CD4-positive, alpha-beta T cell (primary cell): Measurements from ENCODE around the gene TREX2. TPM values are rescaled to one million over a fixed set of nuclear protein-coding genes. Genes with fewer than 3 reads are reported as not detected.

ENCODE experiments used
- ATAC-seq: fragments of 200-7000 bp; cut with Tn5 transposase; one replicate; pipeline ENCODE4 v1.10.0; 2022; ENCODE audit warnings: mild to moderate bottlenecking; ENCODE audit not compliant: poor library complexity
- CTCF ChIA-PET: fragments of 350-600 bp; sonication (Branson Sonifier 250); formaldehyde crosslinking; loops from one replicate; lab custom pipeline; 2021; ENCODE audit warnings: antibody characterized with exemption, inconsistent platforms; lab: Charles Lee
- POLR2A ChIA-PET: fragments of 350-600 bp; sonication (Branson Sonifier 250); formaldehyde crosslinking; loops from one replicate; lab custom pipeline; 2021; ENCODE audit warnings: antibody characterized with exemption, inconsistent platforms; lab: Charles Lee
- DNase-seq, 14 experiments: peaks; one replicate each; pipeline ENCODE4 v3.0.0-alpha.2; 2013 to 2020; ENCODE audit warnings: mixed read lengths in 2 of 14
- H3K27ac ChIP-seq, 2 donors: one replicate each; pipeline versions ENCODE4 v1.5.1 to v1.7.0; 2013; ENCODE audit warnings: low read length in 2 of 2, low read depth in 1 of 2, mild to moderate bottlenecking in 1 of 2
- H3K27me3 ChIP-seq, 2 experiments: 1 replicate in 1 of 2; 2 replicates in 1 of 2; pipeline versions ENCODE4 v1.6.1 to v1.7.0; 2013; ENCODE audit warnings: low read length in 2 of 2, control low read depth in 1 of 2, mild to moderate bottlenecking in 1 of 2, moderate library complexity in 1 of 2; ENCODE audit not compliant: insufficient read depth in 2 of 2, control insufficient read depth in 1 of 2
- H3K36me3 ChIP-seq: one replicate; pipeline ENCODE4 v1.6.1; 2013; ENCODE audit warnings: low read length, control low read depth; ENCODE audit not compliant: insufficient read depth
- H3K4me1 ChIP-seq: one replicate; pipeline ENCODE4 v1.6.1; 2013; ENCODE audit warnings: low read length, control low read depth; ENCODE audit not compliant: insufficient read depth
- H3K4me3 ChIP-seq: one replicate; pipeline ENCODE4 v1.5.1; 2013; ENCODE audit warnings: mild to moderate bottlenecking, low read length, moderate library complexity
- H3K9me3 ChIP-seq, 2 experiments: 1 replicate in 1 of 2; 2 replicates in 1 of 2; pipeline versions ENCODE4 v1.6.1 to v1.7.0; 2013; ENCODE audit warnings: low read length in 2 of 2, mild to moderate bottlenecking in 2 of 2, control low read depth in 1 of 2, moderate library complexity in 1 of 2; ENCODE audit not compliant: control insufficient read depth in 1 of 2, insufficient read depth in 1 of 2
- H3K27ac Mint-ChIP-seq: one replicate; pipeline ENCODE4 v1.8.0; 2020; ENCODE audit warnings: mixed read lengths
- H3K27me3 Mint-ChIP-seq: one replicate; pipeline ENCODE4 v1.8.0; 2021; ENCODE audit warnings: mixed read lengths
- H3K36me3 Mint-ChIP-seq: one replicate; pipeline ENCODE4 v1.8.0; 2021; ENCODE audit warnings: low read depth, mixed read lengths
- H3K4me1 Mint-ChIP-seq: one replicate; pipeline ENCODE4 v1.8.0; 2021; ENCODE audit warnings: low read depth, mixed read lengths
- H3K4me3 Mint-ChIP-seq: one replicate; pipeline ENCODE4 v1.8.0; 2020; ENCODE audit warnings: mild to moderate bottlenecking, mixed read lengths
- H3K9me3 Mint-ChIP-seq: one replicate; pipeline ENCODE4 v1.8.0; 2020; ENCODE audit warnings: mixed read lengths
- intact Hi-C, 2 experiments: fragments of 100-400 bp; cut with DNase I in 1 of 2; cut with micrococcal nuclease in 1 of 2; formaldehyde crosslinking; loops; one replicate each; pipeline versions ENCODE4 v1.15.1 to v1.9.0; 2023 to 2025; cut with DNase I, micrococcal nuclease
- total RNA-seq, 174 experiments: library from RNA in 2 of 174; stranded (reverse) in 2 of 174; gene quantifications; one replicate each; pipeline ENCODE4 v1.2.3 and lab custom pipeline; 2021 to 2026
- TF ChIP-seq, protein P1 (sequence below): fragments of 200-600 bp; IDR thresholded peaks from one replicate; pipeline ENCODE4 v1.8.0; 2022; ENCODE audit warnings: antibody characterized with exemption, mild to moderate bottlenecking

Gene TREX2
- total RNA-seq, 2 experiments from 2014 or later: 1.1 to 1.4 TPM

GRCh38 chrX:153430796-153431195, 15.1 kb downstream of the TREX2 start:
- TF ChIP-seq, protein P1, sequence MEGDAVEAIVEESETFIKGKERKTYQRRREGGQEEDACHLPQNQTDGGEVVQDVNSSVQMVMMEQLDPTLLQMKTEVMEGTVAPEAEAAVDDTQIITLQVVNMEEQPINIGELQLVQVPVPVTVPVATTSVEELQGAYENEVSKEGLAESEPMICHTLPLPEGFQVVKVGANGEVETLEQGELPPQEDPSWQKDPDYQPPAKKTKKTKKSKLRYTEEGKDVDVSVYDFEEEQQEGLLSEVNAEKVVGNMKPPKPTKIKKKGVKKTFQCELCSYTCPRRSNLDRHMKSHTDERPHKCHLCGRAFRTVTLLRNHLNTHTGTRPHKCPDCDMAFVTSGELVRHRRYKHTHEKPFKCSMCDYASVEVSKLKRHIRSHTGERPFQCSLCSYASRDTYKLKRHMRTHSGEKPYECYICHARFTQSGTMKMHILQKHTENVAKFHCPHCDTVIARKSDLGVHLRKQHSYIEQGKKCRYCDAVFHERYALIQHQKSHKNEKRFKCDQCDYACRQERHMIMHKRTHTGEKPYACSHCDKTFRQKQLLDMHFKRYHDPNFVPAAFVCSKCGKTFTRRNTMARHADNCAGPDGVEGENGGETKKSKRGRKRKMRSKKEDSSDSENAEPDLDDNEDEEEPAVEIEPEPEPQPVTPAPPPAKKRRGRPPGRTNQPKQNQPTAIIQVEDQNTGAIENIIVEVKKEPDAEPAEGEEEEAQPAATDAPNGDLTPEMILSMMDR: no peak
- no peak for ATAC-seq
- intact Hi-C loops: no loop called here
- ChIA-PET POLR2A (no interaction called here), CTCF (no interaction called here)
- H3K4me1 ChIP-seq: no peaks in the 10 kb centered on the region
- H3K4me3 Mint-ChIP-seq: no peak overlapping the region
- no peaks in the 10 kb centered on the region for H3K27me3 ChIP-seq
- no peak for DNase-seq
- peaks cover 2% of the 10 kb centered on the region for H3K9me3 Mint-ChIP-seq
- no peaks in the 10 kb centered on the region for H3K36me3 Mint-ChIP-seq
- H3K9me3 ChIP-seq: peaks cover 0 to 4% of the 10 kb centered on the region in 2 experiments
- no peak overlapping the region for H3K27ac Mint-ChIP-seq
- no peak overlapping the region for H3K27ac ChIP-seq
- no peaks in the 10 kb centered on the region for H3K4me1 Mint-ChIP-seq
- no peaks in the 10 kb centered on the region for H3K36me3 ChIP-seq
- H3K4me3 ChIP-seq: no peak overlapping the region
- peaks cover 4% of the 10 kb centered on the region for H3K27me3 Mint-ChIP-seq

GRCh38 chrX:153426204-153426603, 19.7 kb downstream of the TREX2 start:
- intact Hi-C loops: no loop called here

DNA sequence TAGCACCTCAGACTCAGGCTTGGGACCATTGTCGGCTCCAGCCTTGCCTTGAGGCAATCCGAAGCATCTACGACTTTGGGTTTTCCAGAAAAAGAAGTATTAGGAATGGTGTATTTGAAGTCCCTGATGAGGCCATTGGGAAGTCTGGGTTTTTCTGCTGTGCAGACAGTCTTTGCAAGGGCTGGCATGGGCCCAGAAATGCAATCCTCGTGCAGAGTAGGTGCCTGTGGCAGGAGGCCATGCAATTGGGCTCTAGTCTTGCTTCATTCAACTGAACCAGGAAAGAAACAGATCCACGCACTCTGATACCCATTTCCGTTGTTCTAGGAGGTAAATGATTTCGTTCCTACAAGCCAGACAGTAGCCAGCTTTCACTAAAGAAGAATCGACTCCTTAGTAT, 22.2 kb downstream of the TREX2 start:
- Histone ChIP-seq H3K27me3 (no peaks in the 10 kb centered on the region), H3K4me3 (no peak overlapping the region), H3K36me3 (no peaks in the 10 kb centered on the region), H3K27ac (no peak overlapping the region), H3K4me1 (no peaks in the 10 kb centered on the region), H3K9me3 (no peaks in the 10 kb centered on the region)
- no peaks in the 10 kb centered on the region for H3K9me3 Mint-ChIP-seq
- TF ChIP-seq, protein P1: no peak
- H3K27me3 Mint-ChIP-seq: no peaks in the 10 kb centered on the region
- CTCF ChIA-PET: no interaction called here
- ATAC-seq: no peak
- POLR2A ChIA-PET: no interaction called here
- no peak overlapping the region for H3K4me3 Mint-ChIP-seq
- no peak for DNase-seq
- H3K27ac Mint-ChIP-seq: no peak overlapping the region
- no peaks in the 10 kb centered on the region for H3K4me1 Mint-ChIP-seq
- intact Hi-C loops: no loop called here
- H3K36me3 Mint-ChIP-seq: no peaks in the 10 kb centered on the region

More at GRCh38 chrX:153426204-153426603, 19.7 kb downstream of the TREX2 start:
- no peaks in the 10 kb centered on the region for H3K4me1 ChIP-seq
- peaks cover 2% of the 10 kb centered on the region for H3K9me3 Mint-ChIP-seq
- no peak for ATAC-seq
- H3K27ac ChIP-seq: no peak overlapping the region
- no peaks in the 10 kb centered on the region for H3K9me3 ChIP-seq
- H3K27ac Mint-ChIP-seq: no peak overlapping the region
- H3K27me3 Mint-ChIP-seq: peaks cover 4% of the 10 kb centered on the region
- CTCF ChIA-PET: no interaction called here
- POLR2A ChIA-PET: no interaction called here
- no peak overlapping the region for H3K4me3 ChIP-seq
- TF ChIP-seq, protein P1: no peak
- no peak for DNase-seq
- no peaks in the 10 kb centered on the region for H3K4me1 Mint-ChIP-seq
- H3K36me3 Mint-ChIP-seq: no peaks in the 10 kb centered on the region
- no peaks in the 10 kb centered on the region for H3K36me3 ChIP-seq
- no peaks in the 10 kb centered on the region for H3K27me3 ChIP-seq
- no peak overlapping the region for H3K4me3 Mint-ChIP-seq
